ENCODE data around the gene PAAF1.
"Not testable (repeated sequence)": the region's sequence is repeated elsewhere in the genome, so short reads cannot be mapped to it uniquely, and the experiment has no call there.

The PAAF1 gene

GRCh38 chr11:73880449-73880848 is 3.6 kb downstream of the PAAF1 start:
- H4K8ac ChIP-seq (ENCODE audit: low read depth, low read length); H3K27ac ChIP-seq (ENCODE audit: low read depth, low read length); H3K23ac ChIP-seq (ENCODE audit: low read length); H3K4ac ChIP-seq (ENCODE audit: low read depth, low read length); H2AFZ ChIP-seq (ENCODE audit: insufficient read depth, low read length, poor library complexity); H3K79me1 ChIP-seq (ENCODE audit: low read length); H3K18ac ChIP-seq (ENCODE audit: low read length); H3K27me3 ChIP-seq (ENCODE audit: insufficient read depth, low read length); H2BK5ac ChIP-seq (ENCODE audit: low read depth, low read length, poor library complexity); H4K12ac ChIP-seq (ENCODE audit: low read depth, low read length); H4K91ac ChIP-seq (ENCODE audit: low read depth, low read length); H3K9ac ChIP-seq (ENCODE audit: low read length); H3K4me1 ChIP-seq (ENCODE audit: control insufficient read depth in 1 of 2, insufficient read depth in 2 of 2, low read length in 2 of 2); H3K4me2 ChIP-seq (ENCODE audit: low read length); H3K36me3 ChIP-seq (ENCODE audit: control insufficient read depth in 1 of 2, insufficient read depth in 2 of 2, low read length in 2 of 2); H2BK12ac ChIP-seq (ENCODE audit: low read length); H2AK5ac ChIP-seq (ENCODE audit: low read length); H3K9me3 ChIP-seq (ENCODE audit: insufficient read depth, low read depth, low read length); H3K79me2 ChIP-seq (ENCODE audit: control insufficient read depth, insufficient read depth, low read length, poor library complexity); H2BK120ac ChIP-seq (ENCODE audit: insufficient read depth, low read length, poor library complexity); H3K14ac ChIP-seq (ENCODE audit: low read length); H3K4me3 ChIP-seq (ENCODE audit: low read depth, low read length): not testable (repeated sequence)
- DNase-seq = peak; percentile 48 to 76
- WGBS (ENCODE audit: extremely low coverage, insufficient coverage, insufficient read length) = no CpG with 5 or more reads among the region's 10 CpGs

- Histone ChIP-seq H3K4me1 (ENCODE audit: control insufficient read depth in 1 of 2, insufficient read depth in 2 of 2, low read length in 2 of 2) (no peaks in the 10 kb centered on the region), H3K27ac (ENCODE audit: low read depth, low read length) (no peak overlapping the region), H2BK120ac (ENCODE audit: insufficient read depth, low read length, poor library complexity) (no peak overlapping the region), H3K23ac (ENCODE audit: low read length) (no peak overlapping the region), H3K4me2 (ENCODE audit: low read length) (no peak overlapping the region), H2AFZ (ENCODE audit: insufficient read depth, low read length, poor library complexity) (no peak overlapping the region), H3K9me3 (ENCODE audit: insufficient read depth, low read depth, low read length) (peaks cover 2% of the 10 kb centered on the region), H3K18ac (ENCODE audit: low read length) (no peak overlapping the region), H3K4ac (ENCODE audit: low read depth, low read length) (no peak overlapping the region), H2BK12ac (ENCODE audit: low read length) (no peak overlapping the region), H3K36me3 (ENCODE audit: control insufficient read depth in 1 of 2, insufficient read depth in 2 of 2, low read length in 2 of 2) (peaks cover 0 to 3% of the 10 kb centered on the region in 2 experiments), H4K12ac (ENCODE audit: low read depth, low read length) (no peak overlapping the region), H3K9ac (ENCODE audit: low read length) (no peak overlapping the region), H3K4me3 (ENCODE audit: low read depth, low read length) (no peak overlapping the region), H3K79me2 (ENCODE audit: control insufficient read depth, insufficient read depth, low read length, poor library complexity) (no peaks in the 10 kb centered on the region), H3K27me3 (ENCODE audit: insufficient read depth, low read length) (no peaks in the 10 kb centered on the region), H4K8ac (ENCODE audit: low read depth, low read length) (no peak overlapping the region), H2BK5ac (ENCODE audit: low read depth, low read length, poor library complexity) (no peak overlapping the region), H3K14ac (ENCODE audit: low read length) (no peak overlapping the region), H4K91ac (ENCODE audit: low read depth, low read length) (no peak overlapping the region), H2AK5ac (ENCODE audit: low read length) (no peak overlapping the region), H3K79me1 (ENCODE audit: low read length) (no peaks in the 10 kb centered on the region)
- WGBS (ENCODE audit: extremely low coverage, insufficient coverage, insufficient read length) = no CpG with 5 or more reads among the region's 2 CpGs
- DNase-seq = no peak
Observed at GRCh38 chr11:73883856-73884255, 7.1 kb downstream of the PAAF1 start.

GRCh38 chr11:73888244-73888643 is 11.4 kb downstream of the PAAF1 start:
- no peak overlapping the region for H4K8ac ChIP-seq (ENCODE audit: low read depth, low read length)
- H3K18ac ChIP-seq (ENCODE audit: low read length) = no peak overlapping the region
- H2BK120ac ChIP-seq (ENCODE audit: insufficient read depth, low read length, poor library complexity) = no peak overlapping the region
- no peaks in the 10 kb centered on the region for H3K27me3 ChIP-seq (ENCODE audit: insufficient read depth, low read length)
- no peaks in the 10 kb centered on the region for H3K9me3 ChIP-seq (ENCODE audit: insufficient read depth, low read depth, low read length)
- no peak overlapping the region for H3K9ac ChIP-seq (ENCODE audit: low read length)
- no peak overlapping the region for H4K12ac ChIP-seq (ENCODE audit: low read depth, low read length)
- H3K4ac ChIP-seq (ENCODE audit: low read depth, low read length) = no peak overlapping the region
- DNase-seq = no peak
- no peak overlapping the region for H3K14ac ChIP-seq (ENCODE audit: low read length)
- no peaks in the 10 kb centered on the region for H3K79me2 ChIP-seq (ENCODE audit: control insufficient read depth, insufficient read depth, low read length, poor library complexity)
- no peaks in the 10 kb centered on the region for H3K4me1 ChIP-seq (ENCODE audit: control insufficient read depth in 1 of 2, insufficient read depth in 2 of 2, low read length in 2 of 2)
- H3K4me3 ChIP-seq (ENCODE audit: low read depth, low read length) = no peak overlapping the region
- H3K27ac ChIP-seq (ENCODE audit: low read depth, low read length) = no peak overlapping the region
- no peak overlapping the region for H2BK12ac ChIP-seq (ENCODE audit: low read length)
- no CpG with 5 or more reads among the region's 3 CpGs for WGBS (ENCODE audit: extremely low coverage, insufficient coverage, insufficient read length)
- H3K4me2 ChIP-seq (ENCODE audit: low read length) = no peak overlapping the region
- no peak overlapping the region for H2AK5ac ChIP-seq (ENCODE audit: low read length)
- no peak overlapping the region for H2AFZ ChIP-seq (ENCODE audit: insufficient read depth, low read length, poor library complexity)
- no peak overlapping the region for H3K23ac ChIP-seq (ENCODE audit: low read length)
- no peaks in the 10 kb centered on the region for H3K79me1 ChIP-seq (ENCODE audit: low read length)
- H3K36me3 ChIP-seq (ENCODE audit: control insufficient read depth in 1 of 2, insufficient read depth in 2 of 2, low read length in 2 of 2) = peaks cover 0 to 8% of the 10 kb centered on the region in 2 experiments
- H4K91ac ChIP-seq (ENCODE audit: low read depth, low read length) = no peak overlapping the region
- H2BK5ac ChIP-seq (ENCODE audit: low read depth, low read length, poor library complexity) = no peak overlapping the region

- Histone ChIP-seq H3K9me3 (ENCODE audit: insufficient read depth, low read depth, low read length) (no peaks in the 10 kb centered on the region), H2BK5ac (ENCODE audit: low read depth, low read length, poor library complexity) (no peak overlapping the region), H3K23ac (ENCODE audit: low read length) (no peak overlapping the region), H3K18ac (ENCODE audit: low read length) (no peak overlapping the region), H4K12ac (ENCODE audit: low read depth, low read length) (no peak overlapping the region), H3K4me3 (ENCODE audit: low read depth, low read length) (no peak overlapping the region), H4K8ac (ENCODE audit: low read depth, low read length) (no peak overlapping the region), H4K91ac (ENCODE audit: low read depth, low read length) (no peak overlapping the region), H3K79me2 (ENCODE audit: control insufficient read depth, insufficient read depth, low read length, poor library complexity) (no peaks in the 10 kb centered on the region), H3K4me2 (ENCODE audit: low read length) (no peak overlapping the region), H3K79me1 (ENCODE audit: low read length) (no peaks in the 10 kb centered on the region), H2AFZ (ENCODE audit: insufficient read depth, low read length, poor library complexity) (no peak overlapping the region), H3K36me3 (ENCODE audit: control insufficient read depth in 1 of 2, insufficient read depth in 2 of 2, low read length in 2 of 2) (peaks cover 0 to 6% of the 10 kb centered on the region in 2 experiments), H2AK5ac (ENCODE audit: low read length) (no peak overlapping the region), H3K9ac (ENCODE audit: low read length) (no peak overlapping the region), H3K4ac (ENCODE audit: low read depth, low read length) (no peak overlapping the region), H2BK120ac (ENCODE audit: insufficient read depth, low read length, poor library complexity) (no peak overlapping the region), H3K27ac (ENCODE audit: low read depth, low read length) (no peak overlapping the region), H3K4me1 (ENCODE audit: control insufficient read depth in 1 of 2, insufficient read depth in 2 of 2, low read length in 2 of 2) (no peaks in the 10 kb centered on the region), H3K27me3 (ENCODE audit: insufficient read depth, low read length) (no peaks in the 10 kb centered on the region), H2BK12ac (ENCODE audit: low read length) (no peak overlapping the region), H3K14ac (ENCODE audit: low read length) (no peak overlapping the region)
- DNase-seq = peak; percentile 40 to 85
- WGBS (ENCODE audit: extremely low coverage, insufficient coverage, insufficient read length) = no CpG with 5 or more reads among the region's 1 CpG
Observed at GRCh38 chr11:73889019-73889418, 12.2 kb downstream of the PAAF1 start.
